HCT116 (cell line): ENCODE data around the gene PMEPA1. TPM values are rescaled to one million over a fixed set of nuclear protein-coding genes. Genes with fewer than 3 reads are reported as not detected.

Experiments
- ATAC-seq: fragments of 200-7000 bp; cut with Tn5 transposase; 2 replicates; pipeline ENCODE4 v1.9.1; 2020; ENCODE audit warnings: mild to moderate bottlenecking, moderate library complexity
- BruUV-seq: library from RNA; stranded (reverse); fragments of 400-500 nt; replicated peaks from 2 replicates; lab custom pipeline; 2021; lab: Mats Ljungman, UMichigan
- CTCF ChIA-PET: fragments of 300-600 bp; sonication (Branson Sonifier 250); formaldehyde crosslinking; loops from one replicate; lab custom pipeline; 2021; ENCODE audit warnings: antibody characterized with exemption; lab: Charles Lee
- POLR2A ChIA-PET: fragments of 300-600, 350-600 bp; sonication (Branson Sonifier 250); formaldehyde crosslinking; loops from one replicate; lab custom pipeline; 2021; ENCODE audit warnings: antibody characterized with exemption; lab: Charles Lee
- RAD21 ChIA-PET, 2 experiments: fragments of 300-600 bp; sonication (Branson Sonifier 250); formaldehyde crosslinking; loops; one replicate each; lab custom pipeline; 2023; ENCODE audit warnings: low total read pairs in 2 of 2; ENCODE audit not compliant: uncharacterized antibody in 2 of 2, unreplicated experiment in 2 of 2, low non-redundant PET in 1 of 2; lab: Charles Lee
- DNase-seq: peaks from one replicate; pipeline ENCODE4 v3.0.0-alpha.2; 2010; ENCODE audit warnings: low read depth, low spot score
- H2AFZ ChIP-seq: fragments of 200-600 bp; shearing (Covaris generic), sonication (generic); 2 replicates; pipeline ENCODE4 v1.6.1; 2017; ENCODE audit warnings: low read depth, mixed run types, mixed read lengths, antibody characterized with exemption, low read length; ENCODE audit not compliant: poor library complexity, severe bottlenecking
- H3K27ac ChIP-seq: 2 replicates; pipeline ENCODE4 v1.5.1; 2012; ENCODE audit warnings: low read depth, low read length
- H3K27me3 ChIP-seq: fragments of 200-600 bp; sonication (generic); 2 replicates; pipeline ENCODE4 v1.6.1; 2016; ENCODE audit warnings: mixed run types, low read length, mixed read lengths; ENCODE audit not compliant: insufficient read depth
- H3K36me3 ChIP-seq, 2 experiments: fragments of 200-500 bp in 1 of 2; fragments of 200-600 bp in 1 of 2; sonication (Bioruptor generic) in 1 of 2; sonication (generic) in 1 of 2; 2 replicates each; pipeline versions ENCODE4 v1.5.1 to v1.6.1; 2014 to 2016; ENCODE audit warnings: low read length in 2 of 2, inconsistent platforms in 1 of 2, mixed read lengths in 1 of 2, mixed run types in 1 of 2; ENCODE audit not compliant: insufficient read depth in 2 of 2, control insufficient read depth in 1 of 2
- H3K4me1 ChIP-seq, 2 experiments: fragments of 200-600 bp in 1 of 2; sonication (generic) in 1 of 2; 2 replicates each; pipeline versions ENCODE4 v1.5.1 to v1.6.1; 2012 to 2017; ENCODE audit warnings: low read length in 2 of 2, inconsistent platforms in 1 of 2, mild to moderate bottlenecking in 1 of 2, mixed read lengths in 1 of 2, mixed run types in 1 of 2, moderate library complexity in 1 of 2; ENCODE audit not compliant: insufficient read depth in 2 of 2, control insufficient read depth in 1 of 2
- H3K4me2 ChIP-seq: fragments of 200-600 bp; sonication (generic); 2 replicates; pipeline ENCODE4 v1.6.1; 2017; ENCODE audit warnings: mixed run types, low read length, mixed read lengths
- H3K4me3 ChIP-seq, 2 experiments: fragments of 200-600 bp in 1 of 2; sonication (generic) in 1 of 2; replicated peaks in 1 of 2; 2 replicates each; pipeline ENCODE4 v1.5.1; 2011 to 2016; ENCODE audit warnings: low read length in 2 of 2, control low read depth in 1 of 2, low read depth in 1 of 2, mild to moderate bottlenecking in 1 of 2, mixed read lengths in 1 of 2, mixed run types in 1 of 2
- H3K79me2 ChIP-seq: fragments of 200-600 bp; sonication (generic); 2 replicates; pipeline ENCODE4 v1.6.1; 2017; ENCODE audit warnings: mild to moderate bottlenecking, mixed run types, low read length, moderate library complexity, mixed read lengths; ENCODE audit not compliant: insufficient read depth
- H3K9ac ChIP-seq: fragments of 200-600 bp; sonication (generic); 2 replicates; pipeline ENCODE4 v1.6.1; 2016; ENCODE audit warnings: low read length, mixed read lengths
- H3K9me2 ChIP-seq: fragments of 200-600 bp; sonication (generic), shearing (Covaris generic); 2 replicates; pipeline ENCODE4 v1.6.1; 2017; ENCODE audit warnings: mixed run types, mild to moderate bottlenecking, moderate library complexity; ENCODE audit not compliant: insufficient read depth
- H3K9me3 ChIP-seq, 2 experiments: fragments of 200-500 bp in 1 of 2; fragments of 200-600 bp in 1 of 2; sonication (Bioruptor generic) in 1 of 2; sonication (generic) in 1 of 2; 2 replicates each; pipeline ENCODE4 v1.6.1; 2014 to 2017; ENCODE audit warnings: low read length in 2 of 2, mixed read lengths in 2 of 2, inconsistent platforms in 1 of 2, low read depth in 1 of 2, mild to moderate bottlenecking in 1 of 2, mixed run types in 1 of 2, moderate library complexity in 1 of 2; ENCODE audit not compliant: control insufficient read depth in 1 of 2, insufficient read depth in 1 of 2
- H4K20me1 ChIP-seq: fragments of 200-600 bp; sonication (generic), shearing (Covaris generic); 2 replicates; pipeline ENCODE4 v1.6.1; 2017; ENCODE audit warnings: mixed run types, mild to moderate bottlenecking, moderate library complexity; ENCODE audit not compliant: insufficient read depth
- CBX3 ChIP-seq: IDR thresholded peaks from 2 replicates; pipeline ENCODE4 v1.6.1; 2012; ENCODE audit warnings: low read depth
- ELF1 ChIP-seq: IDR thresholded peaks from 2 replicates; pipeline ENCODE4 v1.6.1; 2012; ENCODE audit warnings: low read depth, borderline replicate concordance
- EZH2phosphoT487 ChIP-seq: fragments of 200-600 bp; IDR thresholded peaks from 2 replicates; pipeline ENCODE4 v1.6.1; 2018; ENCODE audit warnings: antibody characterized with exemption, borderline replicate concordance
- FOSL1 ChIP-seq: IDR thresholded peaks from 2 replicates; pipeline ENCODE4 v1.6.1; 2012; ENCODE audit warnings: low read depth
- RAD21 ChIP-seq: IDR thresholded peaks from 2 replicates; pipeline ENCODE4 v1.6.1; 2012; ENCODE audit warnings: low read depth, mild to moderate bottlenecking
- SIN3A ChIP-seq: IDR thresholded peaks from 2 replicates; pipeline ENCODE4 v1.6.1; 2012; ENCODE audit warnings: low read depth
- SP1 ChIP-seq: IDR thresholded peaks from 2 replicates; pipeline ENCODE4 v1.6.1; 2012; ENCODE audit warnings: low read depth
- intact Hi-C: fragments of 100-400 bp; cut with micrococcal nuclease; formaldehyde crosslinking; loops from 2 replicates; pipeline ENCODE4 v1.10.0; 2022
- total RNA-seq: library from RNA; stranded (reverse); gene quantifications from one replicate; pipeline ENCODE4 v1.2.1, GENCODE V29; 2021; ENCODE audit not compliant: unreplicated experiment
- TF ChIP-seq, protein P1 (sequence below), 3 experiments: fragments of 200-600 bp in 1 of 3; sonication (generic) in 1 of 3; IDR thresholded peaks in 2 of 3; conservative IDR thresholded peaks in 1 of 3; 2 replicates each; pipeline ENCODE4 v1.5.1; 2012 to 2017; ENCODE audit warnings: low read depth in 2 of 3, low read length in 2 of 3, antibody characterized with exemption in 1 of 3, borderline replicate concordance in 1 of 3, control low read depth in 1 of 3, mild to moderate bottlenecking in 1 of 3, mixed read lengths in 1 of 3, mixed run types in 1 of 3, moderate library complexity in 1 of 3; ENCODE audit not compliant: insufficient read depth in 1 of 3
- TF ChIP-seq, protein P2 (sequence below): IDR thresholded peaks from 2 replicates; pipeline ENCODE4 v1.6.1; 2012

Gene PMEPA1
- total RNA-seq, 1 experiment from 2014 or later: 0.64 TPM

DNA sequence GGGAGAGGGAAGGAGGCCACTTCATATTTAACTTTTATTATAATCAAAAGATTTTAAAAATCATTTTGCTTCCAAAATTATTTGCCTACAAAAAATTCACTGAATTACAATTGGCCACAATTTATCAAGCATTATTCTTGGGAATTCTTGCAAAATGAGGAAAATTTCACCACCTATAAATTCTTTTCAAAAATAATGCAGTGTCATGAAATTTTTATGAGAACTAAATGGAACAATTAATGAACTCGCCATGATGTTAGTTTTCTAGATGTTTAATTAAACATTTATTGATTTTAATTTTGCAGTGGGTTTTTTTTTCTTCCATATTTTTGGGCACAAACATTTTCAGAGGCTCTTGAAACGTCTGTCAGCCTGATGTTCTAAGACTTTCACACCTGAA, 83.8 kb downstream of the PMEPA1 start:
- Histone ChIP-seq H3K9me3 (no peaks in the 10 kb centered on the region), H3K9me2 (no peaks in the 10 kb centered on the region), H3K9ac (no peak overlapping the region), H3K27me3 (peaks cover 16% of the 10 kb centered on the region; the same call in 1 of the 2 replicates), H3K4me2 (no peak overlapping the region), H3K79me2 (no peaks in the 10 kb centered on the region), H3K4me1 (0 out of 4 replicates have a peak, but pooled peaks cover 0 to 3% of the 10 kb centered on the region in 2 experiments), H4K20me1 (no peaks in the 10 kb centered on the region), H3K27ac (no peak overlapping the region), H3K4me3 (no peak overlapping the region), H2AFZ (no peak overlapping the region), H3K36me3 (no peaks in the 10 kb centered on the region)
- intact Hi-C loops: loop anchor here (10.0 kb wide), 1 partner anchor 579 kb away; no protein-coding TSS in a partner anchor
- BruUV-seq: no TSS peak
- RAD21 ChIA-PET: no interaction called here
- no peak for DNase-seq
- CTCF ChIA-PET: no interaction called here
- POLR2A ChIA-PET: no interaction called here
- ATAC-seq: no peak
- TF ChIP-seq, protein P1, sequence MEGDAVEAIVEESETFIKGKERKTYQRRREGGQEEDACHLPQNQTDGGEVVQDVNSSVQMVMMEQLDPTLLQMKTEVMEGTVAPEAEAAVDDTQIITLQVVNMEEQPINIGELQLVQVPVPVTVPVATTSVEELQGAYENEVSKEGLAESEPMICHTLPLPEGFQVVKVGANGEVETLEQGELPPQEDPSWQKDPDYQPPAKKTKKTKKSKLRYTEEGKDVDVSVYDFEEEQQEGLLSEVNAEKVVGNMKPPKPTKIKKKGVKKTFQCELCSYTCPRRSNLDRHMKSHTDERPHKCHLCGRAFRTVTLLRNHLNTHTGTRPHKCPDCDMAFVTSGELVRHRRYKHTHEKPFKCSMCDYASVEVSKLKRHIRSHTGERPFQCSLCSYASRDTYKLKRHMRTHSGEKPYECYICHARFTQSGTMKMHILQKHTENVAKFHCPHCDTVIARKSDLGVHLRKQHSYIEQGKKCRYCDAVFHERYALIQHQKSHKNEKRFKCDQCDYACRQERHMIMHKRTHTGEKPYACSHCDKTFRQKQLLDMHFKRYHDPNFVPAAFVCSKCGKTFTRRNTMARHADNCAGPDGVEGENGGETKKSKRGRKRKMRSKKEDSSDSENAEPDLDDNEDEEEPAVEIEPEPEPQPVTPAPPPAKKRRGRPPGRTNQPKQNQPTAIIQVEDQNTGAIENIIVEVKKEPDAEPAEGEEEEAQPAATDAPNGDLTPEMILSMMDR (IDR thresholded peaks at IDR 0.05 in 2 of 3, conservative IDR thresholded peaks at IDR 0.05 in 1 of 3; ENCODE audit: borderline replicate concordance in 1 of 3, insufficient read depth in 1 of 3, low read depth in 2 of 3, low read length in 2 of 3): no peak

DNA sequence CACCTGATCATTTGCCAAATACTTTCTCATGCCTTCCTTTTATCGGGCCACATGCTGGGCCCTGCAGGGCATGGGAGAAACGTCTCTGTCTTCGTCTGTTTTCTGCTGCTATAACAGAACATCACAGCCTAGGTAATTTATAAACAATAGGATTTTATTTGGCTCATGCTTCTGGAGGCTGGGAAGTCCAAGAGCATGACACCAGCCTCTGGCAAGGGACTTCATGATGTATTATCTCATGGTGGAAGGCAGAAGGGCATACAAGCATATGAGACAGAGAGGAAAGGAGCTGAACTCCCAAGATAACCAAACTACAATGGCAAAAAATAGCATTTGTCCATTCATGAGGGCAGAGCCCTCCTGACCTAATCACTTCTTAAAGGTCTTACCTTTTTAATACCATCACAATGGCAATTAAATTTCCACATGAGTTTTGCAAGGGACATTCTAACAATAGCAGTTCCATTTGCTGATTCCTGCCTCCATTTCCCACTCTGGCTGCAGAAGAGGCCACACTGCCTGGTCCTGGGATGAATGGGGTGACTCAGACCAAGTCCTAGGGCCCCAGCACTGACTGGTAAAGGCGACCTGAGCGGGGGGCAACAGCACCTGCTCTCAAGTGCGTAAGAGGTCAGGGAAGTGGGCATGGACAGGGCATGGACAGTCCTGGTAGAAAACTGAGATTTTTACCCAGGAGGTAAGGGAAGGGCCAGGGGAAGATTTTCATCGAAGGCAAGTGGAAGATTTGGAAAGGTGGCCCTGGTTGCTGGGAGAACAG, 84.4 kb downstream of the PMEPA1 start:
- BruUV-seq: no TSS peak
- H3K36me3 ChIP-seq: no peaks in the 10 kb centered on the region
- no peaks in the 10 kb centered on the region for H3K9me2 ChIP-seq
- POLR2A ChIA-PET: no interaction called here
- no peak overlapping the region for H3K27ac ChIP-seq
- no peaks in the 10 kb centered on the region for H3K9me3 ChIP-seq
- 0 out of 4 replicates have a peak, but pooled peaks cover 0 to 3% of the 10 kb centered on the region in 2 experiments for H3K4me1 ChIP-seq
- CTCF ChIA-PET: no interaction called here
- H2AFZ ChIP-seq: no peak overlapping the region
- H3K79me2 ChIP-seq: no peaks in the 10 kb centered on the region
- ATAC-seq (no peak), DNase-seq (no peak)
- H3K9ac ChIP-seq: no peak overlapping the region
- no peaks in the 10 kb centered on the region for H4K20me1 ChIP-seq
- H3K27me3 ChIP-seq: peaks cover 15% of the 10 kb centered on the region; the same call in 1 of the 2 replicates
- TF ChIP-seq, protein P1 (IDR thresholded peaks at IDR 0.05 in 2 of 3, conservative IDR thresholded peaks at IDR 0.05 in 1 of 3; ENCODE audit: borderline replicate concordance in 1 of 3, insufficient read depth in 1 of 3, low read depth in 2 of 3, low read length in 2 of 3): no peak
- no peak for TF ChIP-seq EZH2phosphoT487
- no peak for TF ChIP-seq SP1
- TF ChIP-seq RAD21: no peak
- no peak for TF ChIP-seq ELF1
- no peak for TF ChIP-seq SIN3A
- TF ChIP-seq, protein P2, sequence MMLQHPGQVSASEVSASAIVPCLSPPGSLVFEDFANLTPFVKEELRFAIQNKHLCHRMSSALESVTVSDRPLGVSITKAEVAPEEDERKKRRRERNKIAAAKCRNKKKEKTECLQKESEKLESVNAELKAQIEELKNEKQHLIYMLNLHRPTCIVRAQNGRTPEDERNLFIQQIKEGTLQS: no peak
- TF ChIP-seq CBX3: no peak
- TF ChIP-seq FOSL1: no peak
- intact Hi-C loops: loop anchor here (10.0 kb wide), 1 partner anchor 579 kb away; no protein-coding TSS in a partner anchor
- H3K4me2 ChIP-seq: no peak overlapping the region
- RAD21 ChIA-PET: no interaction called here
- no peak overlapping the region for H3K4me3 ChIP-seq
